ENCODE measurements around the gene CDH3. TPM values are rescaled to one million over a fixed set of nuclear protein-coding genes. Genes with fewer than 3 reads are reported as not detected.

The CDH3 gene
- polyA plus RNA-seq, 1 donor (not counting 4 experiments of a cell fraction or from before 2014, with no cell fraction given): 366 TPM

GRCh38 chr16:68733570-68733969 lies 88.5 kb downstream of the CDH3 start:
- H3K9me3 ChIP-seq (ENCODE audit: control insufficient read depth, low read depth, low read length): no peaks in the 10 kb centered on the region
- no peaks in the 10 kb centered on the region for H3K36me3 ChIP-seq (ENCODE audit: control insufficient read depth in 2 of 2, extremely low read depth in 1 of 2, insufficient read depth in 2 of 2, low read length in 2 of 2)
- dilution Hi-C loops (cut with MboI; ENCODE audit: extremely low pct_ligation_motif_present, low sequenced_read_pairs): no loop called here
- H2AFZ ChIP-seq (ENCODE audit: control insufficient read depth, low read length): no peak overlapping the region
- no peak overlapping the region for H3K27ac ChIP-seq (ENCODE audit: control insufficient read depth, insufficient read depth, low read length)
- H3K4me3 ChIP-seq (ENCODE audit: control insufficient read depth in 2 of 3, extremely low read depth in 1 of 3, insufficient read depth in 2 of 3, low read depth in 1 of 3, low read length in 3 of 3): no peak overlapping the region
- peaks cover 20% of the 10 kb centered on the region for H3K4me1 ChIP-seq (ENCODE audit: control insufficient read depth, extremely low read depth, insufficient read depth, low read length)
- H3K27me3 ChIP-seq (ENCODE audit: control insufficient read depth, extremely low read depth, insufficient read depth, low read length): no peaks in the 10 kb centered on the region
- FAIRE-seq (no peak), DNase-seq (ENCODE audit: low read depth, low spot score) (no peak)
- no peaks in the 10 kb centered on the region for H3K9me1 ChIP-seq (ENCODE audit: control insufficient read depth, extremely low read depth, insufficient read depth, low read length)
- H3K79me2 ChIP-seq (ENCODE audit: control insufficient read depth, insufficient read depth, low read length): peaks cover 15% of the 10 kb centered on the region
- TF ChIP-seq CTCF (optimal IDR thresholded peaks at IDR 0.05 in 1 of 3, IDR thresholded peaks at IDR 0.05 in 1 of 3, conservative IDR thresholded peaks at IDR 0.05 in 1 of 3; ENCODE audit: extremely low read depth in 1 of 3, insufficient read depth in 2 of 3, low read length in 3 of 3): no peak
- TF ChIP-seq EZH2 (IDR thresholded peaks at IDR 0.05; ENCODE audit: low read length): no peak
- H4K20me1 ChIP-seq (ENCODE audit: control insufficient read depth, extremely low read depth, insufficient read depth, low read length): no peaks in the 10 kb centered on the region
- H3K4me2 ChIP-seq (ENCODE audit: control insufficient read depth, extremely low read depth, insufficient read depth, low read depth, low read length): no peak overlapping the region
- H3K9ac ChIP-seq (ENCODE audit: control insufficient read depth, extremely low read depth, insufficient read depth, low read length): no peak overlapping the region

- DNase-seq (ENCODE audit: low read depth, low spot score) (no peak), FAIRE-seq (no peak)
- dilution Hi-C loops (cut with MboI; ENCODE audit: extremely low pct_ligation_motif_present, low sequenced_read_pairs): no loop called here
- H2AFZ ChIP-seq (ENCODE audit: control insufficient read depth, low read length): no peak overlapping the region
- no peaks in the 10 kb centered on the region for H3K9me1 ChIP-seq (ENCODE audit: control insufficient read depth, extremely low read depth, insufficient read depth, low read length)
- no peaks in the 10 kb centered on the region for H3K27me3 ChIP-seq (ENCODE audit: control insufficient read depth, extremely low read depth, insufficient read depth, low read length)
- no peak overlapping the region for H3K4me2 ChIP-seq (ENCODE audit: control insufficient read depth, extremely low read depth, insufficient read depth, low read depth, low read length)
- peaks cover 29% of the 10 kb centered on the region for H3K4me1 ChIP-seq (ENCODE audit: control insufficient read depth, extremely low read depth, insufficient read depth, low read length)
- H3K36me3 ChIP-seq (ENCODE audit: control insufficient read depth in 2 of 2, extremely low read depth in 1 of 2, insufficient read depth in 2 of 2, low read length in 2 of 2): peaks cover 0 to under 1% of the 10 kb centered on the region in 2 experiments
- H4K20me1 ChIP-seq (ENCODE audit: control insufficient read depth, extremely low read depth, insufficient read depth, low read length): no peaks in the 10 kb centered on the region
- no peaks in the 10 kb centered on the region for H3K9me3 ChIP-seq (ENCODE audit: control insufficient read depth, low read depth, low read length)
- no peak overlapping the region for H3K27ac ChIP-seq (ENCODE audit: control insufficient read depth, insufficient read depth, low read length)
- peaks cover 24% of the 10 kb centered on the region for H3K79me2 ChIP-seq (ENCODE audit: control insufficient read depth, insufficient read depth, low read length)
- no peak overlapping the region for H3K4me3 ChIP-seq (ENCODE audit: control insufficient read depth in 2 of 3, extremely low read depth in 1 of 3, insufficient read depth in 2 of 3, low read depth in 1 of 3, low read length in 3 of 3)
- TF ChIP-seq CTCF (optimal IDR thresholded peaks at IDR 0.05 in 1 of 3, IDR thresholded peaks at IDR 0.05 in 1 of 3, conservative IDR thresholded peaks at IDR 0.05 in 1 of 3; ENCODE audit: extremely low read depth in 1 of 3, insufficient read depth in 2 of 3, low read length in 3 of 3) (no peak), EZH2 (IDR thresholded peaks at IDR 0.05; ENCODE audit: low read length) (no peak)
- no peak overlapping the region for H3K9ac ChIP-seq (ENCODE audit: control insufficient read depth, extremely low read depth, insufficient read depth, low read length)
Observed at GRCh38 chr16:68734782-68735181, 89.7 kb downstream of the CDH3 start.

Data from keratinocyte (primary cell).